Endothelial cell of umbilical vein (primary cell): ENCODE results near the gene NF1. TPM values are rescaled to one million over a fixed set of nuclear protein-coding genes. Genes with fewer than 3 reads are reported as not detected.

ENCODE experiments used
- BruUV-seq: library from RNA; stranded (reverse); fragments of 400-500 nt; replicated peaks from 2 replicates; lab custom pipeline; 2021; lab: Mats Ljungman, UMichigan
- CTCF ChIA-PET: fragments of 300-600, 350-600 bp; sonication (Branson Sonifier 250); formaldehyde crosslinking; loops from one replicate; lab custom pipeline; 2021; ENCODE audit warnings: antibody characterized with exemption, inconsistent platforms; lab: Charles Lee
- POLR2A ChIA-PET: fragments of 300-600, 350-600 bp; sonication (Branson Sonifier 250); formaldehyde crosslinking; loops from one replicate; lab custom pipeline; 2021; ENCODE audit warnings: antibody characterized with exemption, inconsistent platforms; lab: Charles Lee
- DNase-seq: peaks from one replicate; pipeline ENCODE4 v3.0.0-alpha.2; 2011; ENCODE audit warnings: low read depth, low spot score
- FAIRE-seq: peaks from 2 replicates; lab custom pipeline; 2011; peaks lifted over from hg19 to GRCh38; lab: Jason Lieb, UNC
- H2AFZ ChIP-seq: 2 replicates; pipeline ENCODE4 v1.6.0; 2012; ENCODE audit warnings: low read depth, low read length, control low read depth, inconsistent platforms
- H3K27ac ChIP-seq: 2 replicates; pipeline ENCODE4 v1.5.1; 2011; ENCODE audit warnings: low read depth, mild to moderate bottlenecking, control low read depth, low read length, moderate library complexity; ENCODE audit not compliant: insufficient read depth
- H3K27me3 ChIP-seq, 2 experiments: 2 replicates each; pipeline versions ENCODE4 v1.6.0 to v1.6.1; 2011; ENCODE audit warnings: low read length in 2 of 2, mixed read lengths in 1 of 2; ENCODE audit not compliant: control insufficient read depth in 2 of 2, insufficient read depth in 2 of 2
- H3K36me3 ChIP-seq, 2 experiments: 2 replicates in 1 of 2; 3 replicates in 1 of 2; pipeline ENCODE4 v1.5.1; 2011; ENCODE audit warnings: low read length in 2 of 2, mild to moderate bottlenecking in 1 of 2, moderate library complexity in 1 of 2; ENCODE audit not compliant: control insufficient read depth in 2 of 2, insufficient read depth in 2 of 2; ENCODE audit errors: extremely low read depth in 1 of 2
- H3K4me1 ChIP-seq: 3 replicates; pipeline ENCODE4 v1.5.1; 2011; ENCODE audit warnings: mild to moderate bottlenecking, low read length; ENCODE audit not compliant: control insufficient read depth, insufficient read depth; ENCODE audit errors: extremely low read depth
- H3K4me2 ChIP-seq: 2 replicates; pipeline ENCODE4 v1.6.1; 2011; ENCODE audit warnings: low read length, control low read depth, mixed read lengths; ENCODE audit not compliant: insufficient read depth
- H3K4me3 ChIP-seq, 3 experiments: fragments of 200-600 bp in 1 of 3; sonication (generic), shearing (Covaris generic) in 1 of 3; replicated peaks in 1 of 3; 2 replicates each; pipeline ENCODE4 v1.5.1; 2011 to 2016; ENCODE audit warnings: control low read depth in 3 of 3, low read length in 3 of 3, mild to moderate bottlenecking in 2 of 3, inconsistent platforms in 1 of 3, low read depth in 1 of 3, moderate library complexity in 1 of 3; ENCODE audit not compliant: insufficient read depth in 1 of 3
- H3K79me2 ChIP-seq: 2 replicates; pipeline ENCODE4 v1.6.0; 2012; ENCODE audit warnings: low read length, inconsistent platforms; ENCODE audit not compliant: control insufficient read depth, insufficient read depth
- H3K9ac ChIP-seq: replicated peaks from 2 replicates; pipeline ENCODE3; 2011; ENCODE audit warnings: low read length, control low read depth; ENCODE audit not compliant: insufficient read depth; ENCODE audit errors: extremely low read depth
- H3K9me1 ChIP-seq: replicated peaks from 3 replicates; pipeline ENCODE4 v1.6.0; 2011; ENCODE audit warnings: mild to moderate bottlenecking, low read length; ENCODE audit not compliant: control insufficient read depth, insufficient read depth; ENCODE audit errors: extremely low read depth
- H3K9me3 ChIP-seq: replicated peaks from 2 replicates; pipeline ENCODE4 v1.5.1; 2012; ENCODE audit warnings: low read length, inconsistent platforms; ENCODE audit not compliant: control insufficient read depth, insufficient read depth
- H4K20me1 ChIP-seq: replicated peaks from 2 replicates; pipeline ENCODE3; 2011; ENCODE audit warnings: mild to moderate bottlenecking, low read length; ENCODE audit not compliant: control insufficient read depth, insufficient read depth; ENCODE audit errors: extremely low read depth
- EZH2 ChIP-seq: IDR thresholded peaks from 2 replicates; pipeline ENCODE4 v1.6.1; 2012; ENCODE audit warnings: borderline replicate concordance, low read depth, mild to moderate bottlenecking, moderate library complexity, low read length, inconsistent platforms; ENCODE audit not compliant: severe bottlenecking
- FOS ChIP-seq: IDR thresholded peaks from 2 replicates; pipeline ENCODE4 v1.6.1; 2011; ENCODE audit warnings: mild to moderate bottlenecking, low read length, moderate library complexity, borderline replicate concordance; ENCODE audit not compliant: insufficient read depth
- GATA2 ChIP-seq: IDR thresholded peaks from 2 replicates; pipeline ENCODE4 v1.7.0; 2011; ENCODE audit warnings: low read depth, mild to moderate bottlenecking, moderate library complexity, mixed read lengths, low read length; ENCODE audit not compliant: insufficient read length, insufficient read depth
- JUN ChIP-seq: IDR thresholded peaks from 2 replicates; pipeline ENCODE4 v1.6.1; 2011; ENCODE audit warnings: borderline replicate concordance, low read depth; ENCODE audit not compliant: insufficient read length, insufficient read depth
- MAX ChIP-seq: IDR thresholded peaks from 2 replicates; pipeline ENCODE4 v1.6.1; 2011; ENCODE audit not compliant: insufficient read depth, insufficient read length
- MYC ChIP-seq: IDR thresholded peaks from one replicate; pipeline ENCODE4 v1.6.1; 2011; ENCODE audit warnings: mild to moderate bottlenecking, low read depth, low read length
- POLR2A ChIP-seq: IDR thresholded peaks from 2 replicates; pipeline ENCODE4 v1.6.1; 2012; ENCODE audit warnings: low read depth, mild to moderate bottlenecking, control low read depth, low read length
- POLR2AphosphoS5 ChIP-seq: IDR thresholded peaks from 2 replicates; pipeline ENCODE4 v1.6.1; 2012; ENCODE audit warnings: low read depth, mild to moderate bottlenecking, control low read depth, low read length, moderate library complexity; ENCODE audit not compliant: insufficient read depth
- dilution Hi-C: fragments of 300-500 bp; cut with MboI; formaldehyde crosslinking; loops from one replicate; pipeline ENCODE4 v1.15.0; 2019; ENCODE audit warnings: low sequenced_read_pairs; ENCODE audit not compliant: extremely low pct_ligation_motif_present
- intact Hi-C: fragments of 100-400 bp; cut with micrococcal nuclease; formaldehyde crosslinking; loops from one replicate; pipeline ENCODE4 v1.10.0; 2022
- polyA plus RNA-seq, 4 experiments: library from polyadenylated mRNA; depleted of rRNA in 3 of 4; stranded (reverse) in 3 of 4; unstranded in 1 of 4; fragments of >200 nt; gene quantifications; 2 replicates each; pipeline versions ENCODE4 v1.2.1 to v1.2.3, GENCODE V29; 2011 to 2012; ENCODE audit warnings: missing spikeins in 1 of 4
- total RNA-seq: library from RNA; stranded (reverse); gene quantifications from 2 replicates; pipeline ENCODE4 v1.2.3, GENCODE V29; 2021
- TF ChIP-seq, protein P1 (sequence below), 2 donors: IDR thresholded peaks; 1 replicate in 1 of 2; 2 replicates in 1 of 2; pipeline ENCODE4 v1.5.1; 2011; ENCODE audit warnings: low read length in 2 of 2, mild to moderate bottlenecking in 2 of 2, moderate library complexity in 2 of 2, control low read depth in 1 of 2, inconsistent platforms in 1 of 2, low read depth in 1 of 2; ENCODE audit not compliant: insufficient read depth in 1 of 2; ENCODE audit errors: extremely low read depth in 1 of 2

Gene NF1
- total and polyA plus RNA-seq, 2 donors (not counting 3 experiments of a cell fraction or from before 2014, with no cell fraction given) = 13.7 to 42.4 TPM

DNA sequence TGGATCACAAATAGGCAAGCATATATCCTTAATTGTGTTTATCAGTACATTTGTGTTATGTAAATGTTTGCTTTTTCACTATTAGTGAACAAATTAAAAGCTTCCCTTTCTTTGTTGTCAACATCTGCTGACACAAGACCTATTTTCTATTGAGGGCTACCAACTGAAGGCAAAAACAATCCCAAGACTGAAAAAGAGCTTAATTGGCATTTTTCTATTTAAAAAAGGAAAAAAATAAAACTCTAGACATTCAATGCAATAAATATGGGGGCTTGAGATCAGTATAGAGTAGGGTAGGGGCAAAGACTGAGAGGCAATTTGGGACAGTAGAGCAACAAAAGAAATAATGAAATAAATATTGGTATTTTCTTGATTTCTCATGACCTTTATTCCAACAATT lies 178.0 kb downstream of the NF1 start:
- TF ChIP-seq POLR2A (no peak), POLR2AphosphoS5 (no peak), MAX (no peak), EZH2 (no peak), MYC (no peak), JUN (no peak), GATA2 (no peak), FOS (no peak)
- TF ChIP-seq, protein P1, sequence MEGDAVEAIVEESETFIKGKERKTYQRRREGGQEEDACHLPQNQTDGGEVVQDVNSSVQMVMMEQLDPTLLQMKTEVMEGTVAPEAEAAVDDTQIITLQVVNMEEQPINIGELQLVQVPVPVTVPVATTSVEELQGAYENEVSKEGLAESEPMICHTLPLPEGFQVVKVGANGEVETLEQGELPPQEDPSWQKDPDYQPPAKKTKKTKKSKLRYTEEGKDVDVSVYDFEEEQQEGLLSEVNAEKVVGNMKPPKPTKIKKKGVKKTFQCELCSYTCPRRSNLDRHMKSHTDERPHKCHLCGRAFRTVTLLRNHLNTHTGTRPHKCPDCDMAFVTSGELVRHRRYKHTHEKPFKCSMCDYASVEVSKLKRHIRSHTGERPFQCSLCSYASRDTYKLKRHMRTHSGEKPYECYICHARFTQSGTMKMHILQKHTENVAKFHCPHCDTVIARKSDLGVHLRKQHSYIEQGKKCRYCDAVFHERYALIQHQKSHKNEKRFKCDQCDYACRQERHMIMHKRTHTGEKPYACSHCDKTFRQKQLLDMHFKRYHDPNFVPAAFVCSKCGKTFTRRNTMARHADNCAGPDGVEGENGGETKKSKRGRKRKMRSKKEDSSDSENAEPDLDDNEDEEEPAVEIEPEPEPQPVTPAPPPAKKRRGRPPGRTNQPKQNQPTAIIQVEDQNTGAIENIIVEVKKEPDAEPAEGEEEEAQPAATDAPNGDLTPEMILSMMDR (IDR thresholded peaks at IDR 0.05; ENCODE audit: extremely low read depth in 1 of 2, insufficient read depth in 1 of 2, low read depth in 1 of 2, low read length in 2 of 2) = no peak
- no peaks in the 10 kb centered on the region for H3K79me2 ChIP-seq
- H3K9me1 ChIP-seq = no peaks in the 10 kb centered on the region
- no peak overlapping the region for H2AFZ ChIP-seq
- POLR2A ChIA-PET = no interaction called here
- dilution Hi-C loops (no loop called here), intact Hi-C loops (no loop called here)
- BruUV-seq = no TSS peak
- FAIRE-seq = no peak
- H3K9me3 ChIP-seq = no peaks in the 10 kb centered on the region
- no peak for DNase-seq
- H3K4me2 ChIP-seq = no peak overlapping the region
- H3K4me3 ChIP-seq = no peak overlapping the region
- peaks cover 4% of the 10 kb centered on the region in 2 experiments for H3K36me3 ChIP-seq
- no peak overlapping the region for H3K27ac ChIP-seq
- CTCF ChIA-PET = no interaction called here
- H3K9ac ChIP-seq = no peak overlapping the region
- H3K27me3 ChIP-seq = no peaks in the 10 kb centered on the region
- H4K20me1 ChIP-seq = no peaks in the 10 kb centered on the region
- H3K4me1 ChIP-seq = peaks cover 21% of the 10 kb centered on the region
